Testis (tissue), 3 donors: ENCODE results near the gene EPB41L4A. TPM values are rescaled to one million over a fixed set of nuclear protein-coding genes. Genes with fewer than 3 reads are reported as not detected.

Experiments used
- DNase-seq: peaks from one replicate; pipeline ENCODE4 v3.0.0-alpha.2; 2019
- H3K27ac ChIP-seq, 2 donors: fragments of 200-600 bp; sonication (generic); one replicate each; pipeline ENCODE4 v1.5.1; 2019
- H3K27me3 ChIP-seq: fragments of 200-600 bp; sonication (generic); one replicate; pipeline ENCODE4 v1.5.1; 2019
- H3K36me3 ChIP-seq: fragments of 200-600 bp; sonication (generic); one replicate; pipeline ENCODE4 v1.5.1; 2017; ENCODE audit warnings: low read depth; ENCODE audit errors: missing control alignments
- H3K4me1 ChIP-seq: fragments of 200-600 bp; sonication (generic); one replicate; pipeline ENCODE4 v1.5.1; 2019
- H3K4me3 ChIP-seq, 2 donors: fragments of 200-600 bp; sonication (generic); one replicate each; pipeline ENCODE4 v1.5.1; 2017 to 2019
- H3K9me3 ChIP-seq: fragments of 200-600 bp; sonication (generic); one replicate; pipeline ENCODE4 v1.5.1; 2017
- CTCF ChIP-seq, 3 experiments: fragments of 450-650 bp in 2 of 3; fragments of 200-600 bp in 1 of 3; sonication (generic) in 1 of 3; IDR thresholded peaks; one replicate each; pipeline ENCODE4 v1.5.1; 2016 to 2019; ENCODE audit warnings: antibody characterized with exemption in 3 of 3, mild to moderate bottlenecking in 2 of 3, moderate library complexity in 1 of 3
- POLR2A ChIP-seq: fragments of 450-650 bp; IDR thresholded peaks from one replicate; pipeline ENCODE4 v1.6.1; 2017; ENCODE audit warnings: antibody characterized with exemption, mild to moderate bottlenecking, moderate library complexity
- WGBS, 2 donors: methylation state at CpG; one replicate each; pipeline ENCODE4 v1.1.5; 2018; 5-methylcytosine and 5-hydroxymethylcytosine counted together
- intact Hi-C: fragments of 100-400 bp; cut with DNase I; formaldehyde crosslinking; loops from one replicate; pipeline ENCODE4 v1.15.1; 2023; ENCODE audit warnings: low total_unique reads
- polyA plus RNA-seq: library from polyadenylated mRNA; stranded (reverse); fragments of 350-450 nt; fragmentation: Illumina TruSeq; extraction: RNeasy Lipid Tissue Mini Kit (QIAGEN cat#74804); gene quantifications from one replicate; pipeline ENCODE4 v1.2.3, GENCODE V29; 2014; ENCODE audit warnings: low read depth, low replicate concordance; ENCODE audit not compliant: insufficient read depth
- total RNA-seq, 2 donors: library from RNA; depleted of rRNA; stranded (reverse); fragments of >200 nt; gene quantifications; one replicate each; pipeline ENCODE4 v1.2.3, GENCODE V29; 2016

Gene EPB41L4A
- total and polyA plus RNA-seq, 3 donors from 2014 or later, result 9.0 to 23.9 (median 13.3) TPM

GRCh38 chr5:112283034-112283582 lies 136.0 kb downstream of the EPB41L4A start:
- H3K36me3 ChIP-seq, result no peaks in the 10 kb centered on the region
- intact Hi-C loops, result no loop called here
- DNase-seq, result no peak
- no peaks in the 10 kb centered on the region for H3K9me3 ChIP-seq
- no peaks in the 10 kb centered on the region for H3K27me3 ChIP-seq
- H3K27ac ChIP-seq, result no peak overlapping the region
- H3K4me1 ChIP-seq, result no peaks in the 10 kb centered on the region
- TF ChIP-seq CTCF (IDR thresholded peaks at IDR 0.05), result no peak
- no peak for TF ChIP-seq POLR2A
- no peak overlapping the region for H3K4me3 ChIP-seq
- WGBS, 2 donors, result 68 to 70% methylated on average over 3 of the region's 3 CpGs

- Histone ChIP-seq H3K4me1 (no peaks in the 10 kb centered on the region), H3K4me3 (no peak overlapping the region), H3K9me3 (no peaks in the 10 kb centered on the region), H3K27ac (no peak overlapping the region), H3K27me3 (no peaks in the 10 kb centered on the region), H3K36me3 (no peaks in the 10 kb centered on the region)
- TF ChIP-seq POLR2A (no peak), CTCF (IDR thresholded peaks at IDR 0.05) (no peak)
- intact Hi-C loops, result no loop called here
- 79 to 87% methylated on average over 5 of the region's 5 CpGs for WGBS, 2 donors
- no peak for DNase-seq
These were observed 140.0 kb downstream of the EPB41L4A start for GRCh38 chr5:112279082-112279481.

- no peak overlapping the region for H3K27ac ChIP-seq
- no peaks in the 10 kb centered on the region for H3K4me1 ChIP-seq
- no peak for DNase-seq
- TF ChIP-seq CTCF (IDR thresholded peaks at IDR 0.05) (no peak), POLR2A (no peak)
- intact Hi-C loops, result no loop called here
- no peaks in the 10 kb centered on the region for H3K9me3 ChIP-seq
- no peak overlapping the region for H3K4me3 ChIP-seq
- no peaks in the 10 kb centered on the region for H3K36me3 ChIP-seq
- no peaks in the 10 kb centered on the region for H3K27me3 ChIP-seq
- WGBS, 2 donors, result 75 to 78% methylated on average over 4 of the region's 4 CpGs
These were observed 142.1 kb downstream of the EPB41L4A start for GRCh38 chr5:112276991-112277390.

GRCh38 chr5:112275671-112276070 lies 143.4 kb downstream of the EPB41L4A start:
- intact Hi-C loops, result no loop called here
- no peak for DNase-seq
- no peaks in the 10 kb centered on the region for H3K36me3 ChIP-seq
- H3K27ac ChIP-seq, result no peak overlapping the region
- WGBS, 2 donors, result 48 to 92% methylated on average over 1 of the region's 1 CpG
- H3K4me1 ChIP-seq, result no peaks in the 10 kb centered on the region
- no peak for TF ChIP-seq POLR2A
- TF ChIP-seq CTCF (IDR thresholded peaks at IDR 0.05), result no peak
- no peaks in the 10 kb centered on the region for H3K9me3 ChIP-seq
- H3K27me3 ChIP-seq, result no peaks in the 10 kb centered on the region
- no peak overlapping the region for H3K4me3 ChIP-seq
